ENCODE data around the gene MYO3A.
"Not testable (repeated sequence)": the region's sequence is repeated elsewhere in the genome, so short reads cannot be mapped to it uniquely, and the experiment has no call there.

Gene MYO3A

GRCh38 chr10:25989951-25990350 lies 55.9 kb downstream of the MYO3A start:
- no peaks in the 10 kb centered on the region for H3K9me3 ChIP-seq (ENCODE audit: control insufficient read depth, low read length)
- H3K27me3 ChIP-seq (ENCODE audit: control insufficient read depth, insufficient read depth, low read length): no peaks in the 10 kb centered on the region
- no peak overlapping the region for H3K4me3 ChIP-seq (ENCODE audit: low read length)
- no peaks in the 10 kb centered on the region for H3K4me1 ChIP-seq (ENCODE audit: control insufficient read depth, insufficient read depth, low read length)
- no peak overlapping the region for H3K9ac ChIP-seq (ENCODE audit: low read length)
- no peaks in the 10 kb centered on the region for H3K36me3 ChIP-seq (ENCODE audit: control insufficient read depth, insufficient read depth, low read length)

GRCh38 chr10:25999295-25999981 lies 65.4 kb downstream of the MYO3A start:
- Histone ChIP-seq H3K36me3 (ENCODE audit: control insufficient read depth, insufficient read depth, low read length) (no peaks in the 10 kb centered on the region), H3K4me3 (ENCODE audit: low read length) (no peak overlapping the region), H3K9me3 (ENCODE audit: control insufficient read depth, low read length) (no peaks in the 10 kb centered on the region), H3K4me1 (ENCODE audit: control insufficient read depth, insufficient read depth, low read length) (no peaks in the 10 kb centered on the region), H3K27me3 (ENCODE audit: control insufficient read depth, insufficient read depth, low read length) (no peaks in the 10 kb centered on the region), H3K9ac (ENCODE audit: low read length) (no peak overlapping the region)

- H3K9me3 ChIP-seq (ENCODE audit: control insufficient read depth, low read length): no peaks in the 10 kb centered on the region
- H3K9ac ChIP-seq (ENCODE audit: low read length): no peak overlapping the region
- H3K27me3 ChIP-seq (ENCODE audit: control insufficient read depth, insufficient read depth, low read length): no peaks in the 10 kb centered on the region
- no peaks in the 10 kb centered on the region for H3K36me3 ChIP-seq (ENCODE audit: control insufficient read depth, insufficient read depth, low read length)
- no peaks in the 10 kb centered on the region for H3K4me1 ChIP-seq (ENCODE audit: control insufficient read depth, insufficient read depth, low read length)
- H3K4me3 ChIP-seq (ENCODE audit: low read length): no peak overlapping the region
These were observed 66.9 kb downstream of the MYO3A start for GRCh38 chr10:26000971-26001370.

GRCh38 chr10:26002466-26002865 lies 68.4 kb downstream of the MYO3A start:
- H3K4me3 ChIP-seq (ENCODE audit: low read length); H3K36me3 ChIP-seq (ENCODE audit: control insufficient read depth, insufficient read depth, low read length); H3K9me3 ChIP-seq (ENCODE audit: control insufficient read depth, low read length); H3K9ac ChIP-seq (ENCODE audit: low read length); H3K27me3 ChIP-seq (ENCODE audit: control insufficient read depth, insufficient read depth, low read length); H3K4me1 ChIP-seq (ENCODE audit: control insufficient read depth, insufficient read depth, low read length): not testable (repeated sequence)

GRCh38 chr10:26015092-26015491 lies 81.1 kb downstream of the MYO3A start:
- H3K9ac ChIP-seq (ENCODE audit: low read length): no peak overlapping the region
- no peaks in the 10 kb centered on the region for H3K4me1 ChIP-seq (ENCODE audit: control insufficient read depth, insufficient read depth, low read length)
- H3K9me3 ChIP-seq (ENCODE audit: control insufficient read depth, low read length): no peaks in the 10 kb centered on the region
- no peak overlapping the region for H3K4me3 ChIP-seq (ENCODE audit: low read length)
- no peaks in the 10 kb centered on the region for H3K36me3 ChIP-seq (ENCODE audit: control insufficient read depth, insufficient read depth, low read length)
- no peaks in the 10 kb centered on the region for H3K27me3 ChIP-seq (ENCODE audit: control insufficient read depth, insufficient read depth, low read length)

- no peak overlapping the region for H3K4me3 ChIP-seq (ENCODE audit: low read length)
- H3K9me3 ChIP-seq (ENCODE audit: control insufficient read depth, low read length): no peaks in the 10 kb centered on the region
- no peaks in the 10 kb centered on the region for H3K27me3 ChIP-seq (ENCODE audit: control insufficient read depth, insufficient read depth, low read length)
- H3K36me3 ChIP-seq (ENCODE audit: control insufficient read depth, insufficient read depth, low read length): no peaks in the 10 kb centered on the region
- no peaks in the 10 kb centered on the region for H3K4me1 ChIP-seq (ENCODE audit: control insufficient read depth, insufficient read depth, low read length)
- H3K9ac ChIP-seq (ENCODE audit: low read length): no peak overlapping the region
These were observed 88.8 kb downstream of the MYO3A start for GRCh38 chr10:26022831-26023230.

- Histone ChIP-seq H3K9me3 (ENCODE audit: control insufficient read depth, low read length) (no peaks in the 10 kb centered on the region), H3K36me3 (ENCODE audit: control insufficient read depth, insufficient read depth, low read length) (no peaks in the 10 kb centered on the region), H3K4me3 (ENCODE audit: low read length) (no peak overlapping the region), H3K9ac (ENCODE audit: low read length) (no peak overlapping the region), H3K4me1 (ENCODE audit: control insufficient read depth, insufficient read depth, low read length) (no peaks in the 10 kb centered on the region), H3K27me3 (ENCODE audit: control insufficient read depth, insufficient read depth, low read length) (no peaks in the 10 kb centered on the region)
These were observed 90.3 kb downstream of the MYO3A start for GRCh38 chr10:26024303-26024702.

GRCh38 chr10:26025523-26025922 lies 91.5 kb downstream of the MYO3A start:
- Histone ChIP-seq H3K9ac (ENCODE audit: low read length) (no peak overlapping the region), H3K36me3 (ENCODE audit: control insufficient read depth, insufficient read depth, low read length) (no peaks in the 10 kb centered on the region), H3K9me3 (ENCODE audit: control insufficient read depth, low read length) (no peaks in the 10 kb centered on the region), H3K4me3 (ENCODE audit: low read length) (no peak overlapping the region), H3K4me1 (ENCODE audit: control insufficient read depth, insufficient read depth, low read length) (no peaks in the 10 kb centered on the region), H3K27me3 (ENCODE audit: control insufficient read depth, insufficient read depth, low read length) (no peaks in the 10 kb centered on the region)

GRCh38 chr10:26029858-26030257 lies 95.8 kb downstream of the MYO3A start:
- no peak overlapping the region for H3K4me3 ChIP-seq (ENCODE audit: low read length)
- no peaks in the 10 kb centered on the region for H3K9me3 ChIP-seq (ENCODE audit: control insufficient read depth, low read length)
- H3K9ac ChIP-seq (ENCODE audit: low read length): no peak overlapping the region
- H3K4me1 ChIP-seq (ENCODE audit: control insufficient read depth, insufficient read depth, low read length): no peaks in the 10 kb centered on the region
- no peaks in the 10 kb centered on the region for H3K36me3 ChIP-seq (ENCODE audit: control insufficient read depth, insufficient read depth, low read length)
- no peaks in the 10 kb centered on the region for H3K27me3 ChIP-seq (ENCODE audit: control insufficient read depth, insufficient read depth, low read length)

- Histone ChIP-seq H3K36me3 (ENCODE audit: control insufficient read depth, insufficient read depth, low read length) (no peaks in the 10 kb centered on the region), H3K4me3 (ENCODE audit: low read length) (no peak overlapping the region), H3K9me3 (ENCODE audit: control insufficient read depth, low read length) (no peaks in the 10 kb centered on the region), H3K9ac (ENCODE audit: low read length) (no peak overlapping the region), H3K27me3 (ENCODE audit: control insufficient read depth, insufficient read depth, low read length) (no peaks in the 10 kb centered on the region), H3K4me1 (ENCODE audit: control insufficient read depth, insufficient read depth, low read length) (no peaks in the 10 kb centered on the region)
These were observed 97.3 kb downstream of the MYO3A start for GRCh38 chr10:26031300-26031699.

- Histone ChIP-seq H3K4me3 (ENCODE audit: low read length) (no peak overlapping the region), H3K4me1 (ENCODE audit: control insufficient read depth, insufficient read depth, low read length) (no peaks in the 10 kb centered on the region), H3K9ac (ENCODE audit: low read length) (no peak overlapping the region), H3K9me3 (ENCODE audit: control insufficient read depth, low read length) (no peaks in the 10 kb centered on the region), H3K36me3 (ENCODE audit: control insufficient read depth, insufficient read depth, low read length) (no peaks in the 10 kb centered on the region), H3K27me3 (ENCODE audit: control insufficient read depth, insufficient read depth, low read length) (no peaks in the 10 kb centered on the region)
These were observed 109.4 kb downstream of the MYO3A start for GRCh38 chr10:26043469-26043868.

- Histone ChIP-seq H3K9me3 (ENCODE audit: control insufficient read depth, low read length) (no peaks in the 10 kb centered on the region), H3K4me3 (ENCODE audit: low read length) (no peak overlapping the region), H3K9ac (ENCODE audit: low read length) (no peak overlapping the region), H3K36me3 (ENCODE audit: control insufficient read depth, insufficient read depth, low read length) (no peaks in the 10 kb centered on the region), H3K4me1 (ENCODE audit: control insufficient read depth, insufficient read depth, low read length) (no peaks in the 10 kb centered on the region), H3K27me3 (ENCODE audit: control insufficient read depth, insufficient read depth, low read length) (no peaks in the 10 kb centered on the region)
These were observed 110.2 kb downstream of the MYO3A start for GRCh38 chr10:26044141-26044749.
